Panc1 (cell line): ENCODE measurements around the gene RNASE11.

Experiments used
- POLR2AphosphoS5 ChIP-seq: IDR thresholded peaks from 2 replicates; pipeline ENCODE4 v1.6.1; 2012; ENCODE audit warnings: mild to moderate bottlenecking, low read depth, low read length, moderate library complexity
- TCF7L2 ChIP-seq: IDR thresholded peaks from 2 replicates; pipeline ENCODE4 v1.6.1; 2011; ENCODE audit warnings: mild to moderate bottlenecking, low read depth, low read length, inconsistent platforms
- TF ChIP-seq, protein P1 (sequence below): fragments of 450-650 bp; IDR thresholded peaks from 2 replicates; pipeline ENCODE4 v1.5.1; 2017; ENCODE audit warnings: mild to moderate bottlenecking

DNA sequence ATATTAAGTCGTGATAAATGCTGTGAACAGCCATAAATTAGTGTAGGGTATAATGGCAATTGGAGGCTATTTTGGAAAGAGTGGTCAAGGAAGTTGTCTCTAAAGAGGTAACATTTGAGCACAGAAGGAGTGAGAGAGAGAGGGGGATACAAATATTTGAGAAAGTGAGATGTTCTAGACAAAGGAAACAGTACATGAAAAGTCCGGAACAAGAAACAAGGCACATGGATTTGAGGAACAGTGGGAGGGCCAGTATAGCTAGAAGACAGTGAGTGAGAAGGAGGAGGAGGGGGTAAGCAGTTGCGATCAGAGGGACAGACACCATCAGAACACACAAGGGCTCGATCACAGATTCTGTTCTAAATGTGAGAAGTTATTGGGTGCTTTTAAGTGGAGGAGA, 23.5 kb upstream of the RNASE11 start:
- TF ChIP-seq POLR2AphosphoS5 (no peak), TCF7L2 (no peak)
- TF ChIP-seq, protein P1, sequence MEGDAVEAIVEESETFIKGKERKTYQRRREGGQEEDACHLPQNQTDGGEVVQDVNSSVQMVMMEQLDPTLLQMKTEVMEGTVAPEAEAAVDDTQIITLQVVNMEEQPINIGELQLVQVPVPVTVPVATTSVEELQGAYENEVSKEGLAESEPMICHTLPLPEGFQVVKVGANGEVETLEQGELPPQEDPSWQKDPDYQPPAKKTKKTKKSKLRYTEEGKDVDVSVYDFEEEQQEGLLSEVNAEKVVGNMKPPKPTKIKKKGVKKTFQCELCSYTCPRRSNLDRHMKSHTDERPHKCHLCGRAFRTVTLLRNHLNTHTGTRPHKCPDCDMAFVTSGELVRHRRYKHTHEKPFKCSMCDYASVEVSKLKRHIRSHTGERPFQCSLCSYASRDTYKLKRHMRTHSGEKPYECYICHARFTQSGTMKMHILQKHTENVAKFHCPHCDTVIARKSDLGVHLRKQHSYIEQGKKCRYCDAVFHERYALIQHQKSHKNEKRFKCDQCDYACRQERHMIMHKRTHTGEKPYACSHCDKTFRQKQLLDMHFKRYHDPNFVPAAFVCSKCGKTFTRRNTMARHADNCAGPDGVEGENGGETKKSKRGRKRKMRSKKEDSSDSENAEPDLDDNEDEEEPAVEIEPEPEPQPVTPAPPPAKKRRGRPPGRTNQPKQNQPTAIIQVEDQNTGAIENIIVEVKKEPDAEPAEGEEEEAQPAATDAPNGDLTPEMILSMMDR = no peak
